Measurements from ENCODE around the gene FAM53C.

- TF ChIP-seq CTCF (conservative IDR thresholded peaks at IDR 0.05; ENCODE audit: low read depth in 2 of 2) (no peak), EZH2 (IDR thresholded peaks at IDR 0.05; ENCODE audit: low read depth, unreplicated experiment) (no peak), STAT1 (IDR thresholded peaks at IDR 0.05; ENCODE audit: unreplicated experiment) (no peak), EZH2phosphoT487 (IDR thresholded peaks at IDR 0.05; ENCODE audit: unreplicated experiment) (no peak), POLR2AphosphoS5 (IDR thresholded peaks at IDR 0.05; ENCODE audit: low read depth) (no peak), REST (IDR thresholded peaks at IDR 0.05; ENCODE audit: unreplicated experiment) (no peak), CREB1 (CRISPR knock-in tag; IDR thresholded peaks at IDR 0.05; ENCODE audit: low read depth) (no peak), NANOG (IDR thresholded peaks at IDR 0.05; ENCODE audit: borderline replicate concordance) (no peak)
These were observed 34.6 kb downstream of the FAM53C start for GRCh38 chr5:138372653-138373052.
